ENCODE measurements around the gene SEMA3G.

The SEMA3G gene

DNA sequence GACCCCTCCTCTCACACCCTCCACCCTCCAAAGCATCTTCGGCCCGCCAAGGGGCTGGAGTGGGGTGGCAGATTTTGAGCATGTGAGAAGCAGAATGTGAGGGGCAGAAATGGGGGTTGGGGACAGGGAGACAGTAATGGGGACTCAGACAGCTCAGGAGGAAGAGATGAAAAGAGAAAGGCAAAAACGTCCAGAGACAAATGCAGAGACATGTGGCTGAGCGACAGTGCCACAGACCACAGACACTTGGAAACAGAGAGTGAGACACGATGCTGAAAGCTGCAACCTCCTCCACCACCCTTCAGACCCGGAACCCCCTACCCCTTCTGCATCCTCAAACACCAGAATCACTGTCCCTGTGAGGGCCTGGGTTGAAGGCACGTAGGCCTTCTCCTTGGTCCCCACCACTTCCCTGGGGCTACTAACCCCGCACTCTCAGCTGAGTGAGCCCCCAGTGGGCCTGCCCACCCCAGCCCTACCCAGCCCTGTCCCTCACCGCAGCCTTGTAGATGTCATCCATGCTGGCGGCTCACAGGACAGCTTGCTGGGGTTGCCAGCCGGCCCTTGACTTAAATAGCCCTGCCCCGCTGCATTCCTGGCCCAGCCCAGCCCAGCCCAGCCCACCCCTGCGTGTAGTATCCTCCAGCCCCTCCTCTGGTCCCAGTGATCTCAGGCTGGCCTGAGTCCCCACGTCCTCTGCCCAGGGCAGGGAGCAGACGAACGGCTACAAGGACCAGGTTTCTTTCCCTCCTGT, 8.8 kb upstream of the SEMA3G start, which contains the start of gene TNNC1:
TNNC1 (minus strand) TSS at position 546 of the 754 bp plus-strand sequence; CDS start at position 520, 26 bp downstream.
- no peak for DNase-seq

DNA sequence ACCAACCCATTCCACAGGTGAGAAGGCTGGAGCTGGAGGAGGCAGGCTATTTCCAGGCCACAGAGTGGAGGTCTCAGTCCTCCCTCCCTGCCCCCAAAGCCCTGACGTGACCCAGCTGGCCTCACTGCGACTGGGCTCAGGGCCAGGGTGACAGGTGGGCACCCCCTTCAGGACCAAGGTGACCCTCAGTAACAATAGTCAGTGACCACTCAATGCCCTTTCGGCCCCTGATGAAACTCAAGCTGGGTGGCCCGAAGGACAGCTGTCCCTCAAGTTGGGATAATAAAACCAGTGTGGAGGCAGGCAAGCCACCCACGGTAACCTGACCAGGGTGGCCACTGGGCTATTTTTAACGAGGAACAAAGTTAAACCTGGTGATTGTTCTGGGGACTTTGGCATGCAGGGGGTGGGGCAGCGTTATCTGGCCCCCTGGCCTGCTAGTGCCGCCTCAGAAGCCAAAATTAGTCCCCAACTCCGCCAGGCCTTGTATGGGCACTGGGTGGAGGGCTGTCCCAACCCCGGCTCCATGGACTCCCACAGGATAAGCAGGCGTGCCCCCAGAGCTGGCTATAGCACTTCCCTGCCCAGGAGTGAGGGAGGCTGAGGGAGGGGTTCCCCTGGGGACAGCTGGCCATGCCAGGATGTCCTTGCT, 7.8 kb upstream of the SEMA3G start:
- no peak for DNase-seq

DNA sequence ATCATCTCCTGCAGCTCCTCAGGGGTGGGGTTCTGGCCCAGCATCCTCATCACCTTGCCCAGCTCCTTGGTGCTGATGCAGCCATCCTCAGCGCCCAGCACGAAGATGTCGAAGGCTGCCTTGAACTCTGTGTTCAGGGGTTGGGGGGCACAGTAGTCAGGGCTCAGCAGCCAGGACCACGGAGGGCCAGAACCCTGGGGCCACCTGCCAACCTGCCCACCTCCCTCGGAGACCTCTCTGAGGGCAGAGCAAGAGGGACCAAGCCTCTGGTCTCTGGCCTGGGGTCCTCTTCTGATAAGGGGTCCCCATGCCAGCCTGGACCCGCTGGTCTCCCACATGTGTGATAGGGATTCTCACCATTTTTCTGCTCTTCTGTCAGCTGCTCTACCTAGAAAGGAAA, 7.2 kb upstream of the SEMA3G start:
- no peak for DNase-seq

DNA sequence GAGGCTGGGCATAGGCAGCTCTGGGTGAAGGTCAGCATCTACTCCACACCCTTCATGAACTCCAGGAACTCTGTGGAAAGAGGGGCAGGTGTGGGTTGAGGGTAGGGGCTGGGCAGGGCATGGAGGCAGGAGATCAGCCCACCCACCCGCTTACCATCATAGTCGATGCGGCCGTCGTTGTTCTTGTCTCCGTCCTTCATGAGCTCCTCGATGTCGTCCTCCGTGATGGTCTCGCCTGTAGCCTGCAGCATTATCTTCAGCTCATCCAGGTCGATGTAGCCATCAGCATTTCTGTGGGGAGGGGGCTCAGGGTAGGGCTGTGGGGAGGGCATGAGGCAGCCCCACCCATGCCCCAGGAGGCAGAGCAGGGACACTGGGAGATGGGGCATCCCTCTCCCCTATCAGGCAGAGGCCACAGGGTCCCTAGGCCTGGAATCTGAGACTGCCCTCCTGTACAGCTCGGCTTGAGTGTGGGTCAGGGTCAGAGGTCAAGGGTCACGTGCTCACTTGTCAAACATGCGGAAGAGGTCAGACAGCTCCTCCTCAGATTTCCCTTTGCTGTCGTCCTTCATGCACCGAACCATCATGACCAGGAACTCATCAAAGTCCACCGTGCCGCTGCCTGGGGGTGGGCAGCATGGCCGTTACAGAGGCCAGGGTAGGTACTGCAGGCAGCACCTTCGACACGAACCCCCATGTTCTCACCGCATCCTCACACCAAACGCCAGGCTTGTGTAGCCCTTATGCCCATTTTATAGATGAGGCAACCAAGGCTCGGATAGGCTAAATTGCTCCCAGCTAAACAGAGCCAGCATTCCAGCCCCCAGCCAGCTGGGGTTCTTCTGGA, 6.6 kb upstream of the SEMA3G start:
- DNase-seq, result no peak

DNA sequence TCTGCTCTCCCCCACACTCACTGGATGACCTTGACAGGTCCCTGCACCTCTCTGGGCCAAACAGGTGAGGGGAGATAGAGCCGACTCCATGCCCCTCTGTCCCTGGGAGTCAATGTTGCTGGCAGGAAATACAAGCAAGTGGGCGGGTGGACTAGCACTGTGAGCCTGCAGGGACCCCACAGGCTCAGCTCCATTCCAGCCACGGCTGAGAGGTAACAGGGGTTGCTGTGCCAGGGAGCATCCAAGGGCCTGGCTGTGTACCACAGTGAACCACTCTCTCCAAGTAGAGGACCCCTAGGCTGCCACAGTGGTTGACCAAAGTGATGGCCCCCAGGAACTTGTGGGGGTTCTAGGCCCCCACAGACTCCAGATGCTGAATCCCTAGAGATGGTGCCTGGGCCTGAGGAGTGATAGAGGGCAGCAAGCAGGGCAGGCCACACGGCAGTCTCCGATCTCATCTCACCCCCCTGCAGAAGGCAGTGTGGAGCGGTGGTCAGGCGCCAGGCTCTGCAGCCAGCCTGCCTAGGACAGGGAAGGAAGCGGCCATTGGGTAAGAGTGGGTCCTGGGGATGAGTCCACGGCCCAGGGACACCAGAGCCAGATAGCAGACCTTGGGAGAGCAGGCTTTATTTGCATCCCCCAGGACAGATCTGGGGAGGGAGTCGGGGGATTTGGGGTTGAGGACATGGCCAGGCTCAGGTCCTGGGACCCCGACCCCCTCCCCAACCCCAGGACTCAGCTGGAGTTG, 5.8 kb upstream of the SEMA3G start:
- DNase-seq, result no peak

DNA sequence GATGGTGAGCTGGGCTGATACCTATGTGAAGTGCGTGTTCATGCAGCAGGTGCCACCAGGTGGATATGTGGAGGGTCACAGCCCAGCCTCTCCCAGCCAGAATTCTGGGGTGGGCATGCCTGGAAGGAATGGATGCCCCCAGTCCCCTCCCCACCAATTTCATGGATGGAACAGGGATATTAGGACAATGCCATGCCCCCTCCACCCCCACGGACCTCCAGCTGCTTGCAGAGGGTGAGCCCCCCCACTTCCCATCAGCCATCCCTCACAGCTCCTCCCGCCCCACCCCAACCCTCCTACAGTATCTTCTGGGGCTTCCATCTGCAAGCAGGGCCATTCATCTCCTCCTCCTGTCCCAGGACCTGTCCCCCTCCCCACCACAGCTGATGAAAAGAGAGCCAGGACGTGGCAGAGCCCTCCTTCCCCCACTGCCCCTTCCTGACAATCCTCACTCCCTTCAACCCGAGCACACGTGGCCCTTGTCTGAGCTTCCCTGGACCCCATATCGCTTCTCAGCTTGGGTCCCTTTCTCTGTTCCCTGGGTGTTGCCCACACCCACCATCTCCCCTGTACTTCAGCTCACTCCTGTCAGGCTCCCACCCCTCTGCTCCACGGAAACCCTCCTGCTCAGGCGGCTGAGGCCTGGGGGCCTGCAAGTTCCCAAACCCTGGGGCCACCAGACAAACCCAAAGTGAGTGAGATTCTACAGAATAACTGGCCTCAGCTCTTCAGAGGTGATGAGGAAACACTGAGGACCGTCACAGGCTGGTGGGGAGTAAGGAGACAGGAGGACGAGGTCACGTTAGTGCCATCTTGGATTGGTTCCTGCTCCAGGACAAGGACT, 2.8 kb upstream of the SEMA3G start:
- DNase-seq, result no peak

DNA sequence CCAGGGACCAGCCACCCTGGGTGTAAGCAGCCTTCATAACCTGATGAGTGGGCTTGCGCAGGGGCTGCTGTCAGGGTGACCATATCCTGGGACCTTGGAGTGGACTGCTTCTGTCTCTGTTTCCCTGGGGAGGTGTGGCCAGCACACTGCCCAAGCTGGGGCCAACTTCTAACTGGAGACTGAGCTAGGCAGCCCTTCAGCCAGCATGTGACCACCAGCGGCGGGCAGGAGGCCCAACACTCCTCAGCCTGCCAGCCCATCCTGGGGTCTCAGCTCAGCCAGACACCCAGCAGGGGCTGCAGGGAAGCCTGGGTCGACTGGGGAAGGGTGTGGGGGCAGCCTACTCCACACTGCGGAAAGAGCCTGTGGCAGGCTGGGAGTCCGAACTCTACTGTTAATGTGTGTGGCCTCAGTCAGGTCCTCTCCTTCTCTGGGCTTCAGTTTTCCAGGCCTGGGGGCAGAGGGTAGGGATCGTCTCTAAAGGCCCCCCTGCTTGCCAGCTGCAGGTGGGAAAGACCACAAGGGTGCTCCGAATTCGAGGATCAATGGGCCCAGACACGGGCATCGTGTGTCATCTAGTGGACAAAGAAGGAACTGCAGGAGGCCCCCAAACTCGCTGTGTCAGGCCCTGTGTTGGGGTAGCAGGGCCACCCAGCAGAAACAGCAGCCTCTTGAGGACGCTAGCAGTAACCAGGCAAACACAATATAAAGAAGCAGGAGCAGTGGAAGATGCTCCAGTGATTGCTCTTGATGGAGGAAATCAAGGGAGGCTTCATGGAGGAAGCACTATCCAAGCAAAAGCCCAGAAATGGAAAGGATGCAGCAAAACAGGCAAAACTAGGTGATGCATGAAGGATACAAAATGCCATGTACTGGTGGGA, 2.0 kb upstream of the SEMA3G start:
- DNase-seq, result peak; percentile 87

DNA sequence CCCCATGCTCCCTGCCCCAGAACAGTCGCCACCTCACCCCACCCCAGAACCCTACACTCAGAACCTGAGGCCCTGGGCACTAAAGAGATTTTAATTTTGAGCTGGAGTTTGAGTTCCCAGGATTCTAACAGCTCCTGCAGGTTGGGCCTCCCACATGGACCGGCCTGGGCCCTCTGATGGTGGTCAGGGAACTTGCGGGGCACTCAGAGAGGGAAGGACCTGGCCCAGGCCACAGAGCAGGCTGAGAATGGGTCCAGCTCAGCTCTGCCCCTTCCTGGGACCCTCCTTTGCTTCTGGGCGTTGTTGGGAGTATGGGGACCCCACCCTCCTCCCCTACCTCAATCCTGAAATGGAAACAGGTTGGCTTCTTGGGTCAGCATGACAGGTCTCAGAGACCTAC, 1.1 kb upstream of the SEMA3G start:
- DNase-seq, result no peak

DNA sequence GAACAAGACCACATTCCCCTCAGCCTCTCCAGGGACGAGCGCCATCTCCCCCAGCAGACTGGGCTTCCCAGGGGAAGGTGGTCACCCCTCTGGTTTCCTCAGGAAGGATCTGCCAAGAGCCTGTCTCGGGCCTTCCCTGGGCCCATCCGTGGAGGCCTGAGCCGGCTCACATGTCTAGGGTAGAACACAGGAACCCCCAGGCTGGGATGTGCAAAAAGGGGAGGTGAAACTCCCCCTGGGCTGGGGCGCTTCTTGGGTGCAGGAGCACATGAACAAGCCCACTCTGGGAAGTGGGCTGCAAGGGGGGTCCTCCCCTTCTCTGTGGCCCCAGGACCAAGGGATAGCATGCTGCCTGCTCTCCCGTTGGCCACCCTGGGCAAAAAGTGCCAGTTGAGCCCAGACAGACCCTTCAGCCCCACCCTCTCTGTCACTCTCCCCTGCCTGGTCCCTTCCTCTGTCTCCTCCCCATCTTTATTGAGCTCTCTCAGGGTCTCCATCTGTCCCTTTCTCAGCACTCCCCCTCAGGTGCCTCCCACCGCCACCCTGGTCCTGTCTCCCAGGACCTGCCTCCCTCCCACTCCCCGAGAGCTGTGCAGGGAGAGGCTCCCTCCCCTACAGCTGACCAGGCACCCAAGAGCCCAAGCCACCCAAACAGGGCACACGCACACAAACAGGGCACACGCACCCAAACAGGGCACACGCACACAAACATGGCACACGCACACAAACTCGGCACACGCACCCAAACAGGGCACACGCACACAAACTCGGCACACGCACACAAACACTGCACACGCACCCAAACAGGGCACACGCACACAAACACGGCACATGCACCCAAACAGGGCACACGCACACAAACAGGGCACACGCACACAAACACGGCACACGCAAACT, 864 bp downstream of the SEMA3G start:
- no peak for DNase-seq

DNA sequence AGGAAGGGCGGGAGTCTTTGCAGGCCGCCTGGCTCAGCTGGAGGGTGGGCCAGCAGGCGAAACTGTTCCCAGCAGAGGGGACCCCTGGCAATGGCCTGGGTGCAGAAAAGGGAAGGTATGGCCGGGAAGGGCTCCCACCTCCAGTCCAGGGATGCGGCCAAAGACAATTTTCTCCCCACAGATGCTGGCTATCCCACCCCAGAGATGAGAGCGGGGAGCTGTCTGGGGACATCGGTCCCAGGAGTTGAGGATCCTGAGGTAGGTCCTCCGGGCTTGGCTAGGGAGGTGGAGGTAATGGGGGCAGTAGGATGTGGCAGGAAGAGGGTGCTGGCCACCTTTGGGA, 1.7 kb downstream of the SEMA3G start:
- no peak for DNase-seq

DNA sequence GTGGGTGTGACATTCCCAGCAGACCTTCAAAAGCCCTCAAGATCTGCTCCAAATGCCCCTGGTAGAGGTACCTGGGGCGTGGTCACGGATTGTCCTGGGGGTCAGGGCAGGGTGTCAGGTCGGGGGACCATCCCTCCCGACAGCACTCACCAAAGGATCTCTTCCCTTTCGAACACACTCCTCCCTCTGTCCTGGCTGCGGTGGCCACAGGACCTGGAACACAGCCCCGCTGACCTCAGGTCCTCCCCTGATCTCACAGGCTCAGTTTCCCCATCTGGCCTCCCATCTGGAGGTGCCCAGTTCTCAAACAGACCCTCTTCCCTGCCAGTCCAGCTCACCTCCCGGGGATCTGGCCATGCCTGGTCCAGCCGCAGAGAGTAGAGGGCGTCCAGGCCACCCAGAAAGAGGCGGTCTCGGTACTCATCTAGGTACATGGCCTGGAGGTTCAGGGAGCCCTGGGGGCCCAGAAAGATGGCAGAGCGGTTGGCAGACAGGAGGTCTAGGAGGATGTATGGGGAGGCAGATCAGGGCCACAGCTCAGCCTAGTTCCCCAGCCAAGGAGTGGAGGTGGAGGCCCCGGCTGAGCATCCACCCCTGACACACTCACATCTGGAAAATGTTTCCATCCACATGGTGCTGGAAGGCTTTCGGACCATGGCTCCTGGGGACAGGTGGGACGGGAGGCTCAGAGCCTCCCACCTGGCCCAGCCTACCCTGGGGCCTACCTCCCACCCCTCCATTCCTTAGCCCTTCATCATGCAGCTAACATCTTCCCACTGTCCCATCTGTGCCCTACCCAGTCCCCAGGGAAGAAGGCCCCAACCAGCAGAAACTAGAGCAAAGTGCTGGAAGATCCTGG, 2.3 kb downstream of the SEMA3G start:
- DNase-seq, result no peak

DNA sequence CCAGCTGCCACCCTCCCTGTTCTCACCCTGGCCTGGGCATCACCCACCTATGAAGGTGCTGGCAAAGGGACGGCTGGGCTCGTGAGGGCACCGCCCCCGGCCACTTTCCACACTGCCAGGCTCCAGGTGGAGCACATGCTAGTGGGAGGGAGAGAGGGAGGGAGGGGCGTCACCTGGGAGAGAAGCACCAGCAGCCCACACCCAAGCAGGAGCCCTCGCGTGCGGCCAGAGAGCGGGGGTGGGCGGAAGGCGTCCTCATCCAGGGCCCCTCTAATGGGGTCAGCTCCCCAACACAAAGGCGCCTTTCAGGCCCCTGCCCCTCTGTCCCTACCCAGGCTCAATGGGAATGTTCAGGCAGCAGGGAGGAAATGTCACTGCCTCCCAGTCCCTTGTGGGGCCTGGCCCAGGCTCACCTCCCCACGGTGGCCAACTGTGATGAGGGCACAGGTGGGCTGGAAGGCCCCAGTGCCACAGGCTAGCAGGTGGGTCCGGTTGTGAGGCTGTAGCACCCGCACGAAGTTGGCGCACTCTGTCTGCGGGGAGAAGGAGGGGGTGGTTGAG, 3.1 kb downstream of the SEMA3G start:
- DNase-seq, result peak; percentile 48

DNA sequence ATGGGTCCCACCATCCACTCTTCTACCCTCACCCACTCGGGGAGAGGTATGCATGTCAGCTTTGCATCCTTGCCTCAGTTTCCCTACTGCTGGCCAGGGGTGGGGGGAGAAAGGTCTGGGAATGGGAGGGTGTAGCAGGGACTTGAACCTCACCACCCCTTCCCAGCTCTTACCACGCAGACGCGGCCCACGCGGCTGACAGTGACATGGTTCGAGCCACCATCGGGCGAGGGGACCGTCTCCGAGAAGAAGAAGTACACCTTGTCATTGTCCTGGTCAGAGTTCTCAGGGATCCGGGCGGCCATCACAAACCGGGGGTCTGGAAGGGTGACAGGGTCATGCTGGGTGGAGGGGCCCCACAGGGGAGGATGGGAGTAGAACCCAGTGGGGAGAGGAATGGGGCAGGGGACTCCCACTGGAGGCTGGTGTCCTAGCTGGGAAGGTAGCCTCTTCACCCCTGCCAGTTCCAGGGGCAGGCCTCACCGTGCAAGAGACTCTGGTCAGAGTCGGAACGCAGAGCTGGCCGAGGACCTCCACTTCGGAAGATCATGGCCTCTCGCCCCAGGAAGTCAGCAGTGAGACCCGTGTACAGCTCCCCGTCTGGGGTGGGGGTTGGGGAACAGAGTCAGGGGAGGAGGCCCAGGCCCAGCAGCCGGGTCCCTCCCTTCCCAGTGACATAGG, 3.7 kb downstream of the SEMA3G start:
- DNase-seq, result no peak

DNA sequence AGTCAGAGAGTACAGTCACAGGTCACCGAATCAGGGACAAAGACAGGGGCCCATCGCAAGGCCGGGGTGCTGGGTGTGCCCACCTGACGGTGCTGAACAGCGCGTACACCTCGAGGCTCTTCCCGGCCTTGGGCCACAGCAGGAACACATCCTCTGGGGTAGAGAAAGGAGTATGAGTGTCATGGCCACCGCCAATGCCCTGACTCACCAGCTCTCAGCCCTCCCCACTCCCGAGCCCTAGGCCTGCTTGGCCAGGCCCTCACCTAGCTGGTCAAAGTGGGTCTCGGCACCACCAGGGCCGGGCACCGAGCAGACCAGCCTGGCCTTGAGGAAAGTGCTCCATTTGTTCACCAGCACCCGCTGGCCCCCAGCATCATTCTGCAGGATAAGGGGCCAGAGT, 4.2 kb downstream of the SEMA3G start:
- DNase-seq, result no peak

DNA sequence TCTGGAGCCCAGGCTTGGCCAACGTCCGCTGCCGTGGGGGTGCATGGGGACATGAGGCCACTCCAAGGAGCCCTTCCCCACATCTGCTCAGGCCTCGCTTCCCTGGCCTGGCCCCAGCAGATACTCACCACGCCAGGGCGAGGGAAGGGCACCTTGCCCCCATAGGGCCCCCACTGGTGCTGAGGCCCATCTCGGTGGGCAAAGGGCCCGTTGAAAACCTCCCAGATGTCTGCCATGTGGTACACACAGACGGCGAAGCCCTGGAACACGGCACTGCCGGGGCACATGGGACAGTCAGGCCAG, 4.7 kb downstream of the SEMA3G start:
- DNase-seq, result peak; percentile 45

DNA sequence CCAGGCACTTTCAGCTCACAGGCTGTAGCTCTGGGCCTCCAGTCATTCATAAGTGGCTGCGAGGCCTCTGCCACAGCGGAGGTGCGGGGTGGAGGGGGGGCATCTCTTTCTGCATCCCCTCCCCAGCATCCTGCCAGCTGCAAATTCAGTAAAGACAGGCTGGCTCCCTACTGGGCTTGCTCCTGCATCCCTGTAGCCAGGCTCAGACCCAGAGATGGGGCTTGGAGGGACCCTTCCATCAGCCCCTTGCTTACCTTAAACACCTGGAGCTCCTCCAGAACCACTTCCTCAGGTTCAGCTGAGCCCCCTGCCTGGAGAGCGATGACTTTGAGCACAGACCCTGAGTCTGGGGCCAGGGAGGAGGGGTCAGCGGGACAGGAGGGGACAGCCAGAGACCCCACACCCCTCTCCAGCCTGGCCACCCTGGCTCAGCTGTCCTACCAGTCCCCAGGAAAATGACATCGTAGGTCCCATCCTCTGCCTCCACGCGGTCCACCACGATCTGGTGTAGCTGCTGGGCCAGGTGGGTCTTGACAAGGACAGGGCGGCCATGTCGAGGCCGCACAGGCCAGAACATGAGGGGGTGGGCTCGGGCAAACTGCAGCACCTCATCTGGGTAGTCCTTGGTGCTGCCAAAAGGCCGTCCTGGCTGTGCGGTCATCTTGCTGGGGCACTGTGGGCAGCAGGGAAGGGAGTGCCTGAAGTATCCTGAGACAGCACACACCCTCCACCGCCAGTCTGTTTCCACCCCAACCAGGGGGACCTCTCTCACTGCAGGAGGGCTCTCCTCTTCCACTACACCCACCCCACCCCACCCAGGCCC, 5.3 kb downstream of the SEMA3G start:
- DNase-seq, result peak; percentile 38

Measured in activated effector memory CD4-positive, alpha-beta T cell treated with anti-CD3 and anti-CD28 coated beads, Interleukin-2, amount 50 U/mL, for 16 hours (primary cell).